Right cardiac atrium (tissue), 5 donors: ENCODE results near the gene BCL2L1. TPM values are rescaled to one million over a fixed set of nuclear protein-coding genes. Genes with fewer than 3 reads are reported as not detected.

Experiments
- ATAC-seq, 2 donors: fragments of 200-7000 bp; cut with Tn5 transposase; one replicate each; pipeline versions ENCODE4 v1.8.0 to v1.9.1; 2020; ENCODE audit warnings: moderate library complexity in 2 of 2, mild to moderate bottlenecking in 1 of 2
- DNase-seq, 3 donors: peaks; one replicate each; pipeline ENCODE4 v3.0.0-alpha.2; 2020
- H3K27ac ChIP-seq: one replicate; pipeline ENCODE4 v1.5.1; 2013; ENCODE audit warnings: mild to moderate bottlenecking, low read length, control low read depth, moderate library complexity
- H3K27me3 ChIP-seq: one replicate; pipeline ENCODE4 v1.6.1; 2013; ENCODE audit not compliant: control insufficient read depth, insufficient read depth
- H3K4me1 ChIP-seq: one replicate; pipeline ENCODE4 v1.6.1; 2013; ENCODE audit warnings: low read length; ENCODE audit not compliant: control insufficient read depth, insufficient read depth
- H3K4me3 ChIP-seq: one replicate; pipeline ENCODE4 v1.5.1; 2013; ENCODE audit warnings: low read length, control low read depth
- H3K9me3 ChIP-seq: one replicate; pipeline ENCODE4 v1.6.1; 2013; ENCODE audit warnings: low read length; ENCODE audit not compliant: control insufficient read depth
- WGBS: extraction: QIAGEN DNeasy Blood & Tissue Kit; methylation state at CpG from one replicate; pipeline ENCODE4 v1.1.7; 2013; 5-methylcytosine and 5-hydroxymethylcytosine counted together
- intact Hi-C, 4 donors: fragments of 100-400 bp; cut with DNase I; formaldehyde crosslinking; loops; one replicate each; pipeline versions ENCODE4 v1.11.0 to v1.14.0; 2022 to 2023
- polyA plus RNA-seq: library from polyadenylated mRNA; stranded (reverse); fragments of 200-250 nt; gene quantifications from one replicate; pipeline ENCODE4 v1.2.3, GENCODE V29; 2013
- total RNA-seq, 4 donors: library from RNA; stranded (reverse); fragmentation: NEBNext Ultra II Directional; extraction: Animal tissue kit (Norgen Biotek cat#: 25700); gene quantifications; one replicate each; pipeline ENCODE4 v1.2.1, GENCODE V29; 2021
- donor health status: healthy with polysubstance abuse.
- donor health status: DM: no; HTN: yes; CAD: no.
- donor health status: DM: no; HTN: no; CAD: no.
- donor health status: DM: no; HTN: yes; CAD: no; lungs with severe emphysema.
- donor health status: DM: yes; HTN: yes; CAD: no.

BCL2L1 gene
- total and polyA plus RNA-seq, 5 donors = 39.9 to 56.9 (median 46.0) TPM

- intact Hi-C loops = loop anchor here (1.0 to 10.0 kb wide), 5 partner anchors 56 to 159 kb away; no protein-coding TSS in a partner anchor
- no peaks in the 10 kb centered on the region for H3K27me3 ChIP-seq
- no peaks in the 10 kb centered on the region for H3K9me3 ChIP-seq
- DNase-seq (peak; percentile 99 to 100 (median 99)), ATAC-seq (peak; percentile 97)
- peak overlapping the region; percentile 98 for H3K4me3 ChIP-seq
- H3K27ac ChIP-seq = peak overlapping the region; percentile 97
- H3K4me1 ChIP-seq = peaks cover 10% of the 10 kb centered on the region
- WGBS = under 1% methylated on average over 77 of the region's 77 CpGs
These were observed 831 bp upstream of the BCL2L1 start for GRCh38 chr20:31723319-31724078.

GRCh38 chr20:31723069-31723318, 326 bp upstream of the BCL2L1 start:
- no peaks in the 10 kb centered on the region for H3K27me3 ChIP-seq
- H3K4me1 ChIP-seq = peaks cover 11% of the 10 kb centered on the region
- no peaks in the 10 kb centered on the region for H3K9me3 ChIP-seq
- DNase-seq (no peak), ATAC-seq (no peak)
- H3K4me3 ChIP-seq = peak overlapping the region; percentile 98
- intact Hi-C loops = loop anchor here (1.0 to 10.0 kb wide), 5 partner anchors 56 to 158 kb away; no protein-coding TSS in a partner anchor
- peak overlapping the region; percentile 97 for H3K27ac ChIP-seq
- WGBS = under 1% methylated on average over 10 of the region's 10 CpGs

- Histone ChIP-seq H3K4me3 (peak overlapping the region; percentile 98), H3K4me1 (peaks cover 16% of the 10 kb centered on the region), H3K9me3 (no peaks in the 10 kb centered on the region), H3K27me3 (no peaks in the 10 kb centered on the region), H3K27ac (peak overlapping the region; percentile 96)
- intact Hi-C loops = loop anchor here (2.0 to 10.0 kb wide), 4 partner anchors 54 to 157 kb away; no protein-coding TSS in a partner anchor
- DNase-seq = peak; percentile 23 to 70 (median 68)
- WGBS = 41% methylated on average over 22 of the region's 22 CpGs
- ATAC-seq = no peak
These were observed 1.0 kb downstream of the BCL2L1 start for GRCh38 chr20:31721408-31722256.

GRCh38 chr20:31720486-31721407, 1.9 kb downstream of the BCL2L1 start:
- peaks cover 18% of the 10 kb centered on the region for H3K4me1 ChIP-seq
- ATAC-seq (no peak), DNase-seq (no peak)
- WGBS = 18% methylated on average over 7 of the region's 7 CpGs
- H3K4me3 ChIP-seq = peak overlapping the region; percentile 98
- H3K27ac ChIP-seq = peak overlapping the region; percentile 96
- H3K27me3 ChIP-seq = no peaks in the 10 kb centered on the region
- intact Hi-C loops = loop anchor here (5.0 to 10.0 kb wide), 3 partner anchors 53 to 156 kb away; no protein-coding TSS in a partner anchor
- no peaks in the 10 kb centered on the region for H3K9me3 ChIP-seq

- intact Hi-C loops = loop anchor here (5.0 to 10.0 kb wide), 3 partner anchors 53 to 155 kb away; no protein-coding TSS in a partner anchor
- no peak for ATAC-seq
- H3K27me3 ChIP-seq = no peaks in the 10 kb centered on the region
- peaks cover 18% of the 10 kb centered on the region for H3K4me1 ChIP-seq
- H3K4me3 ChIP-seq = peak overlapping the region; percentile 98
- H3K27ac ChIP-seq = peak overlapping the region; percentile 96
- no peak for DNase-seq
- 41% methylated on average over 2 of the region's 2 CpGs for WGBS
- H3K9me3 ChIP-seq = no peaks in the 10 kb centered on the region
These were observed 2.8 kb downstream of the BCL2L1 start for GRCh38 chr20:31719644-31720485.

GRCh38 chr20:31718952-31719643, 3.6 kb downstream of the BCL2L1 start:
- H3K27ac ChIP-seq = peak overlapping the region; percentile 96
- ATAC-seq (no peak), DNase-seq (no peak)
- WGBS = 57% methylated on average over 6 of the region's 6 CpGs
- intact Hi-C loops = no loop called here
- H3K9me3 ChIP-seq = no peaks in the 10 kb centered on the region
- H3K4me1 ChIP-seq = peaks cover 21% of the 10 kb centered on the region
- peak overlapping the region; percentile 98 for H3K4me3 ChIP-seq
- no peaks in the 10 kb centered on the region for H3K27me3 ChIP-seq

GRCh38 chr20:31717478-31718201, 5.0 kb downstream of the BCL2L1 start:
- H3K27ac ChIP-seq = peak overlapping the region; percentile 59
- H3K9me3 ChIP-seq = no peaks in the 10 kb centered on the region
- H3K4me3 ChIP-seq = peak overlapping the region; percentile 1
- 73% methylated on average over 6 of the region's 6 CpGs for WGBS
- peaks cover 31% of the 10 kb centered on the region for H3K4me1 ChIP-seq
- ATAC-seq = no peak
- no peak for DNase-seq
- intact Hi-C loops = no loop called here
- no peaks in the 10 kb centered on the region for H3K27me3 ChIP-seq

- peak overlapping the region; percentile 1 for H3K4me3 ChIP-seq
These were observed 5.7 kb downstream of the BCL2L1 start for GRCh38 chr20:31716818-31717477.

GRCh38 chr20:31716351-31716750, 6.3 kb downstream of the BCL2L1 start:
- H3K27me3 ChIP-seq = no peaks in the 10 kb centered on the region
- no peak overlapping the region for H3K27ac ChIP-seq
- no peaks in the 10 kb centered on the region for H3K9me3 ChIP-seq
- intact Hi-C loops = no loop called here
- H3K4me1 ChIP-seq = peaks cover 33% of the 10 kb centered on the region
- ATAC-seq = no peak
- 72% methylated on average over 1 of the region's 1 CpG for whole genome bisulfite sequencing
- H3K4me3 ChIP-seq = no peak overlapping the region
- DNase-seq = no peak

More at GRCh38 chr20:31716818-31717477, 5.7 kb downstream of the BCL2L1 start:
- 60% methylated on average over 5 of the region's 5 CpGs for WGBS
- ATAC-seq (no peak), DNase-seq (no peak)
- Histone ChIP-seq H3K27ac (peak overlapping the region; percentile 76), H3K9me3 (no peaks in the 10 kb centered on the region), H3K4me1 (peaks cover 31% of the 10 kb centered on the region), H3K27me3 (no peaks in the 10 kb centered on the region)
- intact Hi-C loops = no loop called here
